GM13976 (cell line): Measurements from ENCODE around the gene GNAT1.

Experiments
- DNase-seq: peaks from one replicate; pipeline ENCODE4 v3.0.0; 2012; ENCODE audit warnings: low spot score
- in situ Hi-C: fragments of 300-500 bp; cut with MboI; formaldehyde crosslinking; loops from one replicate; pipeline ENCODE4 v1.12.0; 2022; ENCODE audit warnings: low sequenced_read_pairs, mixed read lengths, inconsistent platforms; ENCODE audit not compliant: unreplicated experiment
- TF ChIP-seq, protein P1 (sequence below): IDR thresholded peaks from 2 replicates; pipeline ENCODE4 v1.5.1; 2012; ENCODE audit warnings: borderline replicate concordance, mild to moderate bottlenecking; ENCODE audit not compliant: insufficient read depth; ENCODE audit errors: extremely low read depth, missing control alignments, control extremely low read depth

GNAT1 gene

DNA sequence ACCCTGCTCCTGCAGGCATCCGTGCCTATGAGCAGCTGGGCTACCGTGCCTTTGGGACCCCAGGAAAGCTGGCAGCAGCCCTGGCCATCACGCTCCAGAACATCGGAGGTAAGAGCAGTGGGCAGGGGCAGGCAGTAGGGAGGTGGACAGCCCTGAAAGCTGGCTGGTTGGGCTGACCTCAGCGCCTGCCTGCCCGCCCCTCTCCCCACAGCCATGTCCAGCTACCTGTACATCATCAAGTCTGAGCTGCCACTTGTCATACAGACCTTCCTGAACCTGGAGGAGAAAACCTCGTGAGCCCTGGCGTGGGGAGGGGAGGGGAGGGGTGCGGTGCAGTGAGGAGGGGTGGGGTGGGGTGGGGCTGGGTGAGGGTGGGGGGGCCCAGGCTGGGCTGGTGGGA, 24.1 kb downstream of the GNAT1 start:
- in situ Hi-C loops: no loop called here
- no peak for DNase-seq
- TF ChIP-seq, protein P1, sequence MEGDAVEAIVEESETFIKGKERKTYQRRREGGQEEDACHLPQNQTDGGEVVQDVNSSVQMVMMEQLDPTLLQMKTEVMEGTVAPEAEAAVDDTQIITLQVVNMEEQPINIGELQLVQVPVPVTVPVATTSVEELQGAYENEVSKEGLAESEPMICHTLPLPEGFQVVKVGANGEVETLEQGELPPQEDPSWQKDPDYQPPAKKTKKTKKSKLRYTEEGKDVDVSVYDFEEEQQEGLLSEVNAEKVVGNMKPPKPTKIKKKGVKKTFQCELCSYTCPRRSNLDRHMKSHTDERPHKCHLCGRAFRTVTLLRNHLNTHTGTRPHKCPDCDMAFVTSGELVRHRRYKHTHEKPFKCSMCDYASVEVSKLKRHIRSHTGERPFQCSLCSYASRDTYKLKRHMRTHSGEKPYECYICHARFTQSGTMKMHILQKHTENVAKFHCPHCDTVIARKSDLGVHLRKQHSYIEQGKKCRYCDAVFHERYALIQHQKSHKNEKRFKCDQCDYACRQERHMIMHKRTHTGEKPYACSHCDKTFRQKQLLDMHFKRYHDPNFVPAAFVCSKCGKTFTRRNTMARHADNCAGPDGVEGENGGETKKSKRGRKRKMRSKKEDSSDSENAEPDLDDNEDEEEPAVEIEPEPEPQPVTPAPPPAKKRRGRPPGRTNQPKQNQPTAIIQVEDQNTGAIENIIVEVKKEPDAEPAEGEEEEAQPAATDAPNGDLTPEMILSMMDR: no peak

- in situ Hi-C loops: no loop called here
- no peak for DNase-seq
- TF ChIP-seq, protein P1: no peak
These were observed 26.3 kb downstream of the GNAT1 start for GRCh38 chr3:50217681-50218080.

DNA sequence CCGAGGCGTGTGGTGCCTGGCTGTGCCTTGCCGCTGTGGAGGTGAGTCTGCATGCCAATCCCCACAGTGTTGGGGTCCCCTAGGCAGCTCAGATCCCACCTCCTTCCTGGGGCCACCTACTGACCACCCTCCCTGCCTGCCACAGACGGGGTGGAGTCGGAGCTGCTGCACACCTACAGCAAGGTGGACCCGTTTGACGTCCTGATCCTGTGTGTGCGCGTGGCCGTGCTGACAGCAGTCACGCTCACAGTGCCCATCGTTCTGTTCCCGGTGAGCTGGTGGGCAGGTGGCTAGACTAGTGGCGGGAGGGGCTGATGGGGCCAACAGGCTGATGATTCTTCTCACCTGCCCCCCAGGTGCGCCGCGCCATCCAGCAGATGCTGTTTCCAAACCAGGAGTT, 27.0 kb downstream of the GNAT1 start:
- in situ Hi-C loops: no loop called here
- DNase-seq: no peak
- TF ChIP-seq, protein P1: no peak

- TF ChIP-seq, protein P1: no peak
- in situ Hi-C loops: no loop called here
- DNase-seq: no peak
These were observed 27.9 kb downstream of the GNAT1 start for GRCh38 chr3:50219285-50219684.

- no peak for DNase-seq
- in situ Hi-C loops: no loop called here
These were observed 28.7 kb downstream of the GNAT1 start for GRCh38 chr3:50220109-50220508.

GRCh38 chr3:50221051-50221410, 29.6 kb downstream of the GNAT1 start:
- TF ChIP-seq, protein P1: no peak
- in situ Hi-C loops: no loop called here
- no peak for DNase-seq

More at GRCh38 chr3:50220109-50220508, 28.7 kb downstream of the GNAT1 start:
- TF ChIP-seq, protein P1: no peak
